Gastroesophageal sphincter (tissue), 3 donors: ENCODE results near the gene KIAA1217.

Experiments used
- EP300 ChIP-seq: sonication (generic); formaldehyde crosslinking; IDR thresholded peaks from one replicate; pipeline ENCODE4 v1.6.1; 2017; ENCODE audit warnings: antibody characterized with exemption, mild to moderate bottlenecking
- POLR2A ChIP-seq, 2 donors: fragments of 450-650 bp; IDR thresholded peaks; one replicate each; pipeline ENCODE4 v1.6.1; 2017; ENCODE audit warnings: antibody characterized with exemption in 2 of 2, mild to moderate bottlenecking in 2 of 2, moderate library complexity in 1 of 2
- TF ChIP-seq, protein P1 (sequence below), 4 experiments: fragments of 200-600 bp in 2 of 4; fragments of 450-650 bp in 2 of 4; sonication (generic) in 1 of 4; IDR thresholded peaks; one replicate each; pipeline ENCODE4 v1.5.1; 2017 to 2019; ENCODE audit warnings: antibody characterized with exemption in 4 of 4, mild to moderate bottlenecking in 2 of 4, moderate library complexity in 2 of 4

DNA sequence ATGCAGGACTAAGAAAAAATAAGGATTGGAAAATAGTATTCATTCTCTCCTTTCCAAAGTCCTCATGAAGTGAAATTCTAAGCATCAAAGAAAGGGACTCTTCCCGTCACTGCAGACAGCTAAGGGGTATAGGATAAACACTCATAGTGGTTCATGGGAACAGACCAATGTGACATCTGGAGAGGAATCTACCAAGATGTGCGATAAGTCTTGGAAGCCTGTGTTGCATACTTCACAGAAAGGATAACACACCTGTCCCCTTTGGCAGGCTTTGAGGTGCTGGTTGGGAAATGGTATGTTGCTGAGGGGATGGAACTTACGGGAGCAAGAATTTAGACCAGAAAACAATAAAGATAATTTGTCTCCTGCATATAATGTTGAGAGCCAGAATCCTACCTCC is 266.7 kb downstream of the KIAA1217 start:
- TF ChIP-seq POLR2A (IDR thresholded peaks at IDR 0.05) = no peak
- no peak for TF ChIP-seq EP300
- TF ChIP-seq, protein P1, sequence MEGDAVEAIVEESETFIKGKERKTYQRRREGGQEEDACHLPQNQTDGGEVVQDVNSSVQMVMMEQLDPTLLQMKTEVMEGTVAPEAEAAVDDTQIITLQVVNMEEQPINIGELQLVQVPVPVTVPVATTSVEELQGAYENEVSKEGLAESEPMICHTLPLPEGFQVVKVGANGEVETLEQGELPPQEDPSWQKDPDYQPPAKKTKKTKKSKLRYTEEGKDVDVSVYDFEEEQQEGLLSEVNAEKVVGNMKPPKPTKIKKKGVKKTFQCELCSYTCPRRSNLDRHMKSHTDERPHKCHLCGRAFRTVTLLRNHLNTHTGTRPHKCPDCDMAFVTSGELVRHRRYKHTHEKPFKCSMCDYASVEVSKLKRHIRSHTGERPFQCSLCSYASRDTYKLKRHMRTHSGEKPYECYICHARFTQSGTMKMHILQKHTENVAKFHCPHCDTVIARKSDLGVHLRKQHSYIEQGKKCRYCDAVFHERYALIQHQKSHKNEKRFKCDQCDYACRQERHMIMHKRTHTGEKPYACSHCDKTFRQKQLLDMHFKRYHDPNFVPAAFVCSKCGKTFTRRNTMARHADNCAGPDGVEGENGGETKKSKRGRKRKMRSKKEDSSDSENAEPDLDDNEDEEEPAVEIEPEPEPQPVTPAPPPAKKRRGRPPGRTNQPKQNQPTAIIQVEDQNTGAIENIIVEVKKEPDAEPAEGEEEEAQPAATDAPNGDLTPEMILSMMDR (IDR thresholded peaks at IDR 0.05) = no peak
